Pancreas (tissue), 10 donors: ENCODE results near the gene ZMYND8. TPM values are rescaled to one million over a fixed set of nuclear protein-coding genes. Genes with fewer than 3 reads are reported as not detected.
A peak's percentile ranks its signal among the peaks of the same experiment; 100 is the strongest.

Experiments used
- ATAC-seq, 4 donors: fragments of 200-7000 bp; cut with Tn5 transposase; one replicate each; pipeline versions ENCODE4 v1.8.0 to v1.9.1; 2020; ENCODE audit warnings: mild to moderate bottlenecking in 4 of 4, moderate library complexity in 4 of 4
- DNase-seq, 6 donors: peaks; one replicate each; pipeline ENCODE4 v3.0.0-alpha.2; 2020
- FAIRE-seq: peaks from 2 replicates; lab custom pipeline; 2012; peaks lifted over from hg19 to GRCh38; lab: Jason Lieb, UNC
- H3K27ac ChIP-seq, 4 donors: fragments of 200-600 bp; sonication (generic); 1 replicate in 3 of 4; 2 replicates in 1 of 4; pipeline versions ENCODE4 v1.5.0 to v1.8.0; 2020
- H3K27me3 ChIP-seq, 4 donors: fragments of 200-600 bp; one replicate each; pipeline ENCODE4 v1.8.0; 2021
- H3K36me3 ChIP-seq, 3 donors: fragments of 200-600 bp; sonication (generic) in 1 of 3; one replicate each; pipeline versions ENCODE4 v1.5.0 to v1.8.0; 2020 to 2021
- H3K4me1 ChIP-seq, 3 donors: fragments of 200-600 bp; one replicate each; pipeline ENCODE4 v1.8.0; 2021
- H3K4me3 ChIP-seq, 4 donors: fragments of 200-600 bp; sonication (generic) in 2 of 4; one replicate each; pipeline versions ENCODE4 v1.5.0 to v1.8.0; 2020 to 2021
- H3K9me3 ChIP-seq, 4 donors: fragments of 200-600 bp; one replicate each; pipeline ENCODE4 v1.8.0; 2021
- CTCF ChIP-seq, 4 donors: fragments of 200-600 bp; sonication (generic) in 3 of 4; IDR thresholded peaks; one replicate each; pipeline versions ENCODE4 v1.5.0 to v1.8.0; 2021; ENCODE audit warnings: antibody characterized with exemption in 4 of 4
- WGBS, 2 donors: extraction: QIAGEN DNeasy Blood & Tissue Kit; methylation state at CpG; one replicate each; pipeline ENCODE4 v1.1.7; 2013; 5-methylcytosine and 5-hydroxymethylcytosine counted together
- intact Hi-C, 3 donors: fragments of 100-400 bp; cut with DNase I; formaldehyde crosslinking; loops; one replicate each; pipeline versions ENCODE4 v1.11.1 to v1.14.2; 2022
- polyA plus RNA-seq, 2 donors: library from polyadenylated mRNA; stranded (reverse); fragments of 200-250 nt; gene quantifications; one replicate each; pipeline ENCODE4 v1.2.3, GENCODE V29; 2013
- total RNA-seq, 6 donors: library from RNA; stranded (reverse); fragmentation: NEBNext Ultra II Directional in 4 of 6; extraction: Animal tissue kit (Norgen Biotek cat#: 25700) in 4 of 6; gene quantifications; one replicate each; pipeline versions ENCODE4 v1.2.1 to v1.2.4, GENCODE V29; 2021 to 2023
- donor health status: healthy with polysubstance abuse.
- donor health status: DM: no; HTN: no; CAD: no; lungs with moderate emphysema.
- donor health status: DM: no; HTN: no; CAD: no.
- donor health status: control.
- donor health status: control.
- donor health status: Bipolar disorder and iron deficiency.
- donor health status: DM: yes; HTN: yes; CAD: no.
- donor health status: DM: no; HTN: no; CAD: no.
- donor health status: DM: no; HTN: no; CAD: no.
- donor health status: DM: yes; HTN: yes; CAD: no.

Gene ZMYND8
- total and polyA plus RNA-seq, 8 donors = 10.8 to 25.6 (median 17.2) TPM

DNA sequence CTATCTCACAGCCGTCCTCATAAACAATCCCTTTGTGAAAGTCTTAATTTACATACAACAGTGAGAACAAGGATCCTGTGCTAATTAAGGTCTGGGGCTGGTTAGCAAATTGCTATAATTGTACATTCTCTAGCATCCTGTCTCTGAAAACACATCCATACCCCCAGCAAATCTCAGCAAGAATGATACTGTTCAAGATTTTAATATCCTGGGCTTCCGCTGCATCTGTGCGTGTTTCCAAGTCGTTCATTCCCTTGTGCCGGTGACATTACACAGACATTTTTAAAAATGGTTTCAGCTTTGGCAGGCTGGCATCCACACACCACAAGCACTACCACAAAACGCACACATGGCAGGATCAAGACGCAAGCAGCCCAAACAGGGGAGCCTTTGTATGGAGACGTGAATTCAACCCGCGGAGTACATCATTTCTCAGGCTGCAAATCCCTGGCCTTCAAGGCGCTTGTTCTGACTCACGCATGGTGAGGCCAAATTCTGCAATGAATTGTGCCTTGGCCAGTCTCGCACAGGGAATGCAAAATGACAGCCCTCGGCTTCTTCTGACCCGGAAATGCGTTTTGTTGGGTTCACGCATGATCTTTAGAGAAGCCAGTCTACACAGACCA, 20.3 kb downstream of the ZMYND8 start:
- DNase-seq (peak in 1 of 6 donors; percentile 33), ATAC-seq (peak in 2 of 4 donors; percentile 21 to 29), FAIRE-seq (no peak)
- intact Hi-C loops = no loop called here
- no peak for TF ChIP-seq CTCF (IDR thresholded peaks at IDR 0.05)
- no peak overlapping the region for H3K4me3 ChIP-seq
- no peaks in the 10 kb centered on the region for H3K36me3 ChIP-seq
- 86% methylated on average over 17 of the region's 17 CpGs for WGBS, 2 donors
- no peaks in the 10 kb centered on the region for H3K27me3 ChIP-seq
- H3K4me1 ChIP-seq = peaks cover 0 to 7% (median 0%) of the 10 kb centered on the region in 3 donors
- peak overlapping the region in 1 of 4 donors; percentile 23 for H3K27ac ChIP-seq
- no peaks in the 10 kb centered on the region for H3K9me3 ChIP-seq

GRCh38 chr20:47335251-47336128, 21.0 kb downstream of the ZMYND8 start:
- peaks cover 0 to 7% (median 0%) of the 10 kb centered on the region in 3 donors for H3K4me1 ChIP-seq

DNA sequence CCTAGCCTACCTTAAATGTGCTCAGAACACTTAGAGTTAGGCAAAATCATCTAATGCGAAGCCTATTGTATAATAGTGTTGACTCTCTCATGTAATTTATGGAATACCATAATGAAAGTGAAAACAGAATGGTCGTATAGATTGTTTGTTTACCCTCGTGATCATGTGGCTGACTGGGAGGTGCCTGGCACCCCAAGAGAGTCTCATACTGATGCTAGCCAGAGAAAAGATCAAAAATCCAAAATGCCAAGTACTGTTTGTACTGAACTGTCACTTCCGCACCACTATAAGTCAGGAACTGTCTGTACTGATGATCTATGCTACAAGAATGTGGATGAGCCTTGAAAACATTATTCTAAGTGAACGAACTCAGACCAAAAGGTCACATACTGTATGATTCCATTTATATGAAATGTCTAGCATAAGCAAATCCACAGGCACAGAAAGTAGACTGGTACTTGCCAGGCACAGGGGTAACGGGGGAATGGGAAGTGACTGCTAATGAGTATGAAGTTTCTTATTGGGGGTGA, 22.4 kb downstream of the ZMYND8 start:
- WGBS, 2 donors = 52 to 54% methylated on average over 6 of the region's 6 CpGs
- DNase-seq (no peak), ATAC-seq (peak in 3 of 4 donors; percentile 50 to 54 (median 53)), FAIRE-seq (no peak)
- H3K27ac ChIP-seq = peak overlapping the region in 2 of 4 donors; percentile 54 to 58
- no peaks in the 10 kb centered on the region for H3K36me3 ChIP-seq
- H3K4me3 ChIP-seq = no peak overlapping the region
- no peaks in the 10 kb centered on the region for H3K9me3 ChIP-seq
- H3K27me3 ChIP-seq = no peaks in the 10 kb centered on the region
- intact Hi-C loops = no loop called here
- no peak for TF ChIP-seq CTCF (IDR thresholded peaks at IDR 0.05)
- peaks cover 0 to 8% (median 2%) of the 10 kb centered on the region in 3 donors for H3K4me1 ChIP-seq

More at GRCh38 chr20:47335251-47336128, 21.0 kb downstream of the ZMYND8 start:
- no peak for FAIRE-seq
- Histone ChIP-seq H3K4me3 (no peak overlapping the region), H3K27ac (no peak overlapping the region), H3K27me3 (no peaks in the 10 kb centered on the region), H3K9me3 (no peaks in the 10 kb centered on the region), H3K36me3 (no peaks in the 10 kb centered on the region)
- no peak for TF ChIP-seq CTCF (IDR thresholded peaks at IDR 0.05)
- WGBS, 2 donors = 84 to 89% methylated on average over 12 of the region's 12 CpGs
- intact Hi-C loops = no loop called here
- no peak for ATAC-seq
- DNase-seq = no peak

DNA sequence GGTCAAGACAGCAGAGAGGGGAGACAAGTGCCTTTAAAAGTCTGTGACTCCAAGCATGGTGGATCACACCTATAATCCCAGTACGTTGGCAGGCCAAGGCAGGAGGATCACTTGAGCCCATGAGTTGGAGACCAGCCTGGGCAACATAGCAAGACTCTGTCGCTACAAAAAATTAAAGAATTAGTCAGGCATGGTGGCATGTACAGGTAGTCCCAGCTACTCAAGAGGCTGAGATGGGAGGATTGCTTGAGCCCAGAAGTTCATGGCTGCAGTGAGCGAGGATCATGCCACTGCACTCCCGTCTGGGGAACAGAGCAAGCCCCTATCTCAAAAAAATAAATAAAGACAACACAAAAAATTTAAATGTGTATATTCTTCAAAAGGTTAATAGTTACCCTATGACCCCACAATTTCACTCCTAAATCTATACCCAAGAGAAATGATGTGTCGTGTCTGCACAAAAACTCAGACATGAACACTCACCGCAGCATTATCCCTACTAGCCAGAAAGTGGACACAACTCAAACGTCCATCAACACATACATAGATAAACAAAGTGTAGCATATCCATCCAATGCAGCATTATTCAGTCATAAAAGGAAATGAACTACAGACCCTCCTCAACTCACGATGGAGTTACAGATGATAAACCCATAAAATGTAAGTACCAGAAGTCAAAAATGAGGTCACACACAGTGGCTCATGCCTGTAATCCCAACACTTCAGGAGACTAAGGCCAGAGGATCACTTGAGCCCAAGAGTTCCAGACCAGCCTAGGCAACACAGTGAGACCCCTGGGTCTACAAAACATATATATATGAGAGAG, 23.9 kb downstream of the ZMYND8 start:
- Histone ChIP-seq H3K27me3 (no peaks in the 10 kb centered on the region), H3K4me3 (no peak overlapping the region), H3K36me3 (no peaks in the 10 kb centered on the region), H3K4me1 (peaks cover 0 to 22% (median 11%) of the 10 kb centered on the region in 3 donors), H3K27ac (no peak overlapping the region), H3K9me3 (no peaks in the 10 kb centered on the region)
- ATAC-seq (no peak), FAIRE-seq (no peak), DNase-seq (no peak)
- TF ChIP-seq CTCF (IDR thresholded peaks at IDR 0.05) = no peak
- WGBS, 2 donors = 89 to 90% methylated on average over 8 of the region's 8 CpGs
- intact Hi-C loops = no loop called here
